GM19438 (cell line): ENCODE results near the gene CSNK2A2.

Source experiments
- ATAC-seq: cut with Tn5 transposase; IDR thresholded peaks from one replicate; pipeline ENCODE4 v1.9.1; 2021; ENCODE audit warnings: low read depth; ENCODE audit not compliant: unreplicated experiment

Gene CSNK2A2

GRCh38 chr16:58116081-58116480 is 81.8 kb downstream of the CSNK2A2 start:
- no peak for ATAC-seq

GRCh38 chr16:58114827-58115825 is 82.8 kb downstream of the CSNK2A2 start:
- no peak for ATAC-seq

- ATAC-seq = no peak
Observed at GRCh38 chr16:58111302-58111627, 86.6 kb downstream of the CSNK2A2 start.

GRCh38 chr16:58110571-58111301 is 87.2 kb downstream of the CSNK2A2 start:
- no peak for ATAC-seq

GRCh38 chr16:58109881-58110280 is 88.0 kb downstream of the CSNK2A2 start:
- ATAC-seq = no peak

GRCh38 chr16:58109330-58109729 is 88.6 kb downstream of the CSNK2A2 start:
- ATAC-seq = no peak
